Coronary artery (tissue), 2 donors: ENCODE data around the gene HPCA.

Experiments
- DNase-seq: peaks from one replicate; pipeline ENCODE4 v3.0.0-alpha.2; 2017; ENCODE audit warnings: low spot score
- H3K27ac ChIP-seq, 2 donors: fragments of 200-600 bp; sonication (generic); one replicate each; pipeline ENCODE4 v1.5.1; 2016 to 2019
- H3K4me3 ChIP-seq: fragments of 200-600 bp; sonication (generic); 2 replicates; pipeline ENCODE4 v1.5.1; 2016; ENCODE audit warnings: mild to moderate bottlenecking, moderate library complexity
- TF ChIP-seq, protein P1 (sequence below): fragments of 200-600 bp; sonication (generic); IDR thresholded peaks from one replicate; pipeline ENCODE4 v1.5.1; 2019; ENCODE audit warnings: antibody characterized with exemption

HPCA gene

DNA sequence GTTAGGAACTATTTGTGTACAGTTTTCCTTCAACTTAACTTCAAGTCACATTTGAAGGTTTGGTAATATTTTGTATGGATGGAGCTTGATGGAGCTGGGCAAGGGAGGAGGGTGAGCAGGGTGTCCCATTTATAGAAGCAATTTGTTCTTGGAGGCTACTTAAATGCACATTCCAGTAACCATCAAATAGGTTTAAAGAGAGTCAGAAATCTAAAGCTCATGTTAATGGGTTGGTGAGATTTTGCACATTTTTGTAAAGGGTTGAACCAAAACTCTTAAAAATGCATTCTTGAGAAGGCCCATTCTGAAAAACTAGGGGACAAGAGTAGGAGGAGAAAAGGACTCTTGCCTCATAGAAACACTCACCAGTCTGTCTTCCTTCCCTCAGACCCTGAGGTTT is 25.7 kb upstream of the HPCA start:
- H3K27ac ChIP-seq: no peak overlapping the region
- TF ChIP-seq, protein P1, sequence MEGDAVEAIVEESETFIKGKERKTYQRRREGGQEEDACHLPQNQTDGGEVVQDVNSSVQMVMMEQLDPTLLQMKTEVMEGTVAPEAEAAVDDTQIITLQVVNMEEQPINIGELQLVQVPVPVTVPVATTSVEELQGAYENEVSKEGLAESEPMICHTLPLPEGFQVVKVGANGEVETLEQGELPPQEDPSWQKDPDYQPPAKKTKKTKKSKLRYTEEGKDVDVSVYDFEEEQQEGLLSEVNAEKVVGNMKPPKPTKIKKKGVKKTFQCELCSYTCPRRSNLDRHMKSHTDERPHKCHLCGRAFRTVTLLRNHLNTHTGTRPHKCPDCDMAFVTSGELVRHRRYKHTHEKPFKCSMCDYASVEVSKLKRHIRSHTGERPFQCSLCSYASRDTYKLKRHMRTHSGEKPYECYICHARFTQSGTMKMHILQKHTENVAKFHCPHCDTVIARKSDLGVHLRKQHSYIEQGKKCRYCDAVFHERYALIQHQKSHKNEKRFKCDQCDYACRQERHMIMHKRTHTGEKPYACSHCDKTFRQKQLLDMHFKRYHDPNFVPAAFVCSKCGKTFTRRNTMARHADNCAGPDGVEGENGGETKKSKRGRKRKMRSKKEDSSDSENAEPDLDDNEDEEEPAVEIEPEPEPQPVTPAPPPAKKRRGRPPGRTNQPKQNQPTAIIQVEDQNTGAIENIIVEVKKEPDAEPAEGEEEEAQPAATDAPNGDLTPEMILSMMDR: no peak
- H3K4me3 ChIP-seq: no peak overlapping the region
- DNase-seq: no peak

DNA sequence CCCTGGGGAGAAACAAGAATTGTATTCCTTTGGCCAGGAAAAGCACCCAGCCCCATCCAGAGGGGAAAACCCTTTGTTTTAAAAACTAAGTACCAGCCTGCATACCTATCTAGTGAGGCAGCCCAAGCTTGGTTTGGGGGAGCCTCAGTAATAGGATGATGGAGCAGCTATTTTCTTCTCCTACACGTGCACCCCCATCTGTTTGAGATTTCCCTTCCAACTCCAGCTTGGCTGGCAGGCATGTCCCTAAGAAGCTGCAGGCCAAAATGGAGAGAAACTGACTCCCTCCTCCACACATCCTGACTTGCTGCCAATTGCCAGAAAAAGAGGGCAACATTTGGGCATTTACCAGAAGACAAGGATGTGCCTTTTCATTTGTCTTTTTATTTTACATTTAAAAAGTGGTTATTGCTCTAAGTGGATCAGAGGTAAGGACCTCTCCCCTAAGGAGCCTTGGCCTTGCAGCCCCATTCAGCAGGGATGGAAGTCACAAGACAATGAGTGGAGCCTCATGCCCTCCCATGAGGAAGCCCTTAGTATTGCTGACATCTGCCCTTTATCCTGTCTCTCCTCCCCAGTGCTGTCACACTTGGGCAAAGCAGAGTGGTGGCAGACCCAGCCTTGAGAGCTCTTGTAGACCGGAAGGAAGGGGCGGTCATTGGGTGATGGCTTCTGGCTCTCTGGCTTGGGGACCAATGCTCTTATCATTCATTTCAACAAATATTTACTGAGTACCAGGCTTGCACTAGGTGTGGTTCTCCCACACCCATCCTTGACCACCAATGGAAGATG is 24.2 kb upstream of the HPCA start:
- no peak overlapping the region for H3K27ac ChIP-seq
- DNase-seq: no peak
- TF ChIP-seq, protein P1: no peak
- no peak overlapping the region for H3K4me3 ChIP-seq

DNA sequence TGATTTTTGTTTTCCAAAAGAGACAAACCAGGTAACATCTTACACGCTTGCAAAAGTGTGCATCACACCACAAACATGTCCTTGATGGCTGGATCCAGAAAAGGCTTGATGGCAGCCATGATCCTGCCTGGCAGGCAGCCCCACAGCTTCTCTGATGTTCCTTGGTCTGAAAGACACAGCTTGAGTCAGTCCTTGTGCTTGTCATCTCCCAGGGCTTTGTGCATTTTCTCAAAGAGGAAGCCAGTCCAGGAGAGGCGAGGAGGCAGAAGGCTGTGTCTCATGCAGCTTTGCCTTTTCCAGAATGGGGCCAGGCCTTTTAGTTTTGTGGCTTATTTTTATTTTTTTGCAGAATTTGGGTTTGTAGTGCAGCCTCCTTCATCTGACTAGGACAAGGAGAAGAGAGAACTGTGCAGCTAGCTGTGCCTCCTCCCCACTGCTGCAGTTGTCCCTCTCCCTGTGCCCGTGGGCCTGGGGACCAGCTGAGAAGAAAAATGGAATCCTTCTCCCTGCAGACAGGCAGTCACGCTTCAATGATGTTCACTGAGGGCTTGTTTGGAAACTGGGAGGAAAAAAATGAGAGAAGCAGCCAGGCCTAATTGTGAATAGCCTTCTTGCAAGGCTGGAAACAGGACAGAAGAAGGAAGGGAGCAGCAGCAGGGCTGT is 22.9 kb upstream of the HPCA start:
- Histone ChIP-seq H3K27ac (no peak overlapping the region), H3K4me3 (no peak overlapping the region)
- TF ChIP-seq, protein P1: no peak
- no peak for DNase-seq

DNA sequence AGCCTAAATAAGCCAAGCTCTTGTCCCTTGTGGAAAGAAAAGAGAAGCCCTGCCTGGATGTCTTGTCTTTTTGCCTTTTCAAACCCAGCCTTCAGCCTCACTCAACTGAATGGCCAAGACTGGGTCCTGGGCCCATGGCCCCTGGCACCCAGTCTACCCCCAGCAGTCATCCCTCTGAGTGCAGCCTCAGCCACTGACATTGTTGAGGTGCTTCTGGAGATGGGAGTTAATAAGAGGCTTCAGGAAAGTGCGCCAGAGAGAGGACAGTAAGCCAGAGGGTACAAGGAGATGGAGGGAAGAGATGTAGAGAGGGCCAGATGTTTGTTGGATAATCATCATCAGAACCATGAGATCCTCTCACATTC is 22.4 kb upstream of the HPCA start:
- Histone ChIP-seq H3K27ac (peak overlapping the region; percentile 49 to 65), H3K4me3 (no peak overlapping the region)
- TF ChIP-seq, protein P1: no peak
- DNase-seq: no peak

DNA sequence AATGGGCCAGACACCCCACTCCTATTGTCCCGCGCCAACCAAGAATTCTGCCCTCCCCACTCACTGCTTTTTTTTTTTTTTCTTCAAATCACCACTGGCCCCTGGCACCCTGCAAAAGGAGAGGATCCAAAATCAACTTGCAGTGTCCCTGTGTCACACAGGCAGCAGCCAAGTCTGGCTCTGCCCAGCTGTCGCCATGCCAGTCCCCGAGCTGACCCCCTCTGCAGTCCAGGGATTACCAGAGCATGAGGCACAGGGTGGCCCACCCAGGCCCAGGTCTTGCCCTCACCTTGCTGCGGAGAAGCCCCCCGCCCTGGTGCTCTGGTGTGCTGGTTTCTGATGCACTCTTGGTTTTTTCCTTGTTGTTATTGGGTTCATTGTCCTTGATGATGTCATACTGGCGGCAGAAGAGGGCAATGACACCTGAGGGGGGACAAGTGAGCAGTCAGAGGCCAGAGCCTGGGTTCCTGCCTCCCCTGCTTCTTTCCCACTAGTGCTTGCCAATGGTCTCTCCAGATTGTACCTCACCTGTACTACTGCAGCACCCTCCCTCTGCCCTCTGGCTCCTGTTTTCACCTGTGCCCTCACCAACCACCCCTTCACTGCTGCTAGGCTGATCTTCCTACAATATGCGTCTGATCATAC is 21.8 kb upstream of the HPCA start:
- no peak for DNase-seq
- TF ChIP-seq, protein P1: no peak

DNA sequence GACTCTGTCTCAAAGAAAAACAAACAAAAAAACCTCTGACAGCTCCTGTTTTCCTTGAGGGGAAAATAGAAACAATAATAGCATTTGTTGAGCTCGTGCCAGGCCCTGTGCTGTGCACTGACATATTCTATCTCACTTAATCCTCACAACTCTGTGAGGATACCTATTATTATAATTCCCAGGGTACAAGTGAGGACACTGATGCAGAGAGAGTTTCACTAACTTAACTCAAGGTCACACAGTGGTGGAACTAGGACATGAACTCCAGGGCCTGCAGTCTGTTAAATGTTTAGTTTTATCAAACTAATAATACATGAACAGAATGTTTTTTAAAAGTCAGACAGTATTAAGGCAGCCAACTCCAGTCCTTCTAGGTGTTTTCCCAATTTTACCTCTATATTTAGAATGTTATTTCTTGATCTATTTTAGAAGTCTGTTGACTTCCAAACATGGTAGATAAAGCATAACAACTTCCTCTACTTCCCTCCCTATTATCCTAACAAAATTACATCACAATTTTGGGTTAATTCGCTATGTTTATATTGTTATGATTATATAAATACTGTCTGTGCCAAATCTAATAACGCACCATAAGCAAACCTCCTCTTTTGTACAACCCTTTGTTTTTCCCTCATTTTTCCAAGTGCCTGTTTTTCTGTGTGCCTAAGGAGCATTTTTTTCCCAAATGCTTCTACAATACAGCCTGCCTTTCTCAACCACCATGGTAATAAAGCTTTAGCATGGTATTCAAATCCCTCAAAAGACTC is 20.5 kb upstream of the HPCA start:
- no peak overlapping the region for H3K4me3 ChIP-seq
- TF ChIP-seq, protein P1: no peak
- H3K27ac ChIP-seq: peak overlapping the region in 1 of 2 donors; percentile 49
- no peak for DNase-seq

More for the DNA sequence above, 21.8 kb upstream of the HPCA start:
- Histone ChIP-seq H3K27ac (peak overlapping the region; percentile 49 to 65), H3K4me3 (no peak overlapping the region)
